H1 (cell line): ENCODE results near the gene CACNA1A. TPM values are rescaled to one million over a fixed set of nuclear protein-coding genes. Genes with fewer than 3 reads are reported as not detected.

Source experiments
- CHD2 ChIP-seq: IDR thresholded peaks from 2 replicates; pipeline ENCODE4 v1.6.1; 2012; ENCODE audit warnings: low read length, improper control_type of control experiment
- CREB1 ChIP-seq: IDR thresholded peaks from 2 replicates; pipeline ENCODE4 v1.6.1; 2012; ENCODE audit warnings: inconsistent platforms
- SAP30 ChIP-seq: fragments of 300-600 bp; sonication (generic); IDR thresholded peaks from 2 replicates; pipeline ENCODE4 v1.7.1; 2012; ENCODE audit warnings: low read length, moderate library complexity, mild to moderate bottlenecking, inconsistent platforms; ENCODE audit not compliant: insufficient read depth, insufficient replicate concordance
- SIRT6 ChIP-seq: IDR thresholded peaks from one replicate; pipeline ENCODE4 v1.7.1; 2012; ENCODE audit warnings: low read length, inconsistent platforms
- TAF7 ChIP-seq: optimal IDR thresholded peaks from 2 replicates; pipeline ENCODE3; 2011; ENCODE audit warnings: low read depth, mild to moderate bottlenecking, inconsistent platforms, low read length, moderate library complexity, borderline replicate concordance
- TCF12 ChIP-seq: IDR thresholded peaks from 2 replicates; pipeline ENCODE4 v1.6.1; 2011; ENCODE audit warnings: low read depth, mild to moderate bottlenecking, low read length
- polyA plus RNA-seq, 7 experiments: library from polyadenylated mRNA; depleted of rRNA in 3 of 7; stranded (reverse) in 5 of 7; unstranded in 2 of 7; fragments of >200 nt in 5 of 7; fragments of 200-250 nt in 2 of 7; gene quantifications; 1 replicate in 5 of 7; 2 replicates in 1 of 7; 4 replicates in 1 of 7; pipeline versions ENCODE4 v1.2.1 to v1.2.3, GENCODE V29; 2011 to 2013; ENCODE audit warnings: missing spikeins in 2 of 7, mixed read lengths in 2 of 7
- total RNA-seq: library from RNA; stranded (reverse); fragmentation: NEBNext Ultra II Directional; extraction: Animal tissue kit (Norgen Biotek cat#: 25700); gene quantifications from 2 replicates; pipeline ENCODE4 v1.2.1, GENCODE V29; 2021

CACNA1A gene
- total and polyA plus RNA-seq, 2 of the 8 experiments (the other 6 are each of a cell fraction or from before 2014, with no cell fraction given): 10.7 to 25.3 TPM

DNA sequence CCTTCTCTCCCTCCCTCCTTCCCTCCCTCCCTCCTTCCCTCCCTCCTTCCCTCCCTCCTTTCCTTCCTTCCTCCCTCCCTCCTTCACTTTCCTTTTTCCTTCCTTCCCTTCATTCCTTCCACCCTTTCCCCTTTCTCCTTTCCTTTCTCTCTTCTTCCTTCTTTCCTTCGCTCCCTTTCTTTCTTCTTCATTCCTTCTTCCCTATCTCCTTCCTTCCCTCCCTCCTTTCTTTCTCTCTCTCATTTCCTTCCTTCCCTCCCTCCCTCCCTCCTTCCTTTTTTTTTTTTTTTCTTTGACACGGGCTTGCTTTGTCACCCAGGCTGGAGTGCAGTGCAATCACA is 250.6 kb downstream of the CACNA1A start (continued):
- no peak for TF ChIP-seq SAP30
- TF ChIP-seq CHD2: no peak
- TF ChIP-seq TAF7: no peak
- TF ChIP-seq CREB1: no peak
- no peak for TF ChIP-seq SIRT6
- TF ChIP-seq TCF12: no peak
